DMS79 (cell line): Measurements from ENCODE around the gene LZTS3.
"Not testable (repeated sequence)": the region's sequence is repeated elsewhere in the genome, so short reads cannot be mapped to it uniquely, and the experiment has no call there.

Experiments used
- DNase-seq: peaks from one replicate; lab custom pipeline; 2025; lab: John Stamatoyannopoulos, UW

Gene LZTS3

GRCh38 chr20:3167738-3168078, 5.6 kb downstream of the LZTS3 start:
- no peak for DNase-seq

DNA sequence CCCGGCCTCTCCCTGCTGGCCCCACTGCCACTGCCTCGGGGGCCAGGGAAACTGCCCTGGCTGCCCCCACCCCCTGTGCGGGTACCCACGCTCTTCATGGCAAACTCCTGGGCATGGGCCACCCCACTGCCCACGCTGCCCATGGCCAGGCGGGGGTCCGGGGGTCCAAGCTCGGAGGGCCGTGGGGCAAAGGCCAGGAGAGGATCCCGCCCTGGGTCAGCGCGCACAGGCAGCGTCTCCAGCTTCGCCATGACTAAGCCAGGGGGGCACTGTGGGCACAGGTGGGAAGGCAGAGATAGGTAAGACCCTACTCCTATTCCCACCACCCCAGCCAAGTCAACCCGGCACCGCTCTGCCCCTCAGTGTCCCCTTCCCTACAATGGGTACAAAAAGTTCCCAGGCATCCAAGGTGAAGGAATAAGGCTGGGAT, 6.4 kb downstream of the LZTS3 start:
- no peak for DNase-seq

DNA sequence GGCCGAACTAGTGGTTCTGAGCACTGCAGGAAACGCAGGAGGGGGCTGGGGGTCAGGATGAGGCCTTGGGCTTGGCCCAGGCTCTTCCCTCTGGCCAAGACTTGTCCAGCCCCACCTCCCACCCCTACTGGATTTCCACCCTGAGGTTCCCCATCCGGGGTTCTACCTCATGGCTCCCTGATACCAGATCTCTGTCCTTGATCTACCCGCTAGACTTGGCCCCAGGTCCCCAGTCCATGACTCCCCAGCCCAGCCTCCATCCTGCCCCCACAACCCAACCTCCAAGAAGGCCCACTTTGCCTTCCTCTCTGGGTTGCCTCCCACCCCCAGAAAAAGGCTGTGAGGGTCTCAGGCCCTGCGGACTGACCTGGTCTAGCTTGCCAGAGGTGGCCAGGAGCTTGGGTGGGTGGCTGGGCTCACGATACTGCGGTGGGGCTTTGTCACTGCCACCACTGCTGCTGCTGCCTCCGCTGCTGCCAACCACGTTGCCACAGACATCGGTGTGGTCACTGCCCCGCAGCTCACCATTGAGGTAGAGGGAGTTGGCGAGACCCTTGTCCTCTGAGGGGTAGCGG, 6.9 kb downstream of the LZTS3 start:
- no peak for DNase-seq

DNA sequence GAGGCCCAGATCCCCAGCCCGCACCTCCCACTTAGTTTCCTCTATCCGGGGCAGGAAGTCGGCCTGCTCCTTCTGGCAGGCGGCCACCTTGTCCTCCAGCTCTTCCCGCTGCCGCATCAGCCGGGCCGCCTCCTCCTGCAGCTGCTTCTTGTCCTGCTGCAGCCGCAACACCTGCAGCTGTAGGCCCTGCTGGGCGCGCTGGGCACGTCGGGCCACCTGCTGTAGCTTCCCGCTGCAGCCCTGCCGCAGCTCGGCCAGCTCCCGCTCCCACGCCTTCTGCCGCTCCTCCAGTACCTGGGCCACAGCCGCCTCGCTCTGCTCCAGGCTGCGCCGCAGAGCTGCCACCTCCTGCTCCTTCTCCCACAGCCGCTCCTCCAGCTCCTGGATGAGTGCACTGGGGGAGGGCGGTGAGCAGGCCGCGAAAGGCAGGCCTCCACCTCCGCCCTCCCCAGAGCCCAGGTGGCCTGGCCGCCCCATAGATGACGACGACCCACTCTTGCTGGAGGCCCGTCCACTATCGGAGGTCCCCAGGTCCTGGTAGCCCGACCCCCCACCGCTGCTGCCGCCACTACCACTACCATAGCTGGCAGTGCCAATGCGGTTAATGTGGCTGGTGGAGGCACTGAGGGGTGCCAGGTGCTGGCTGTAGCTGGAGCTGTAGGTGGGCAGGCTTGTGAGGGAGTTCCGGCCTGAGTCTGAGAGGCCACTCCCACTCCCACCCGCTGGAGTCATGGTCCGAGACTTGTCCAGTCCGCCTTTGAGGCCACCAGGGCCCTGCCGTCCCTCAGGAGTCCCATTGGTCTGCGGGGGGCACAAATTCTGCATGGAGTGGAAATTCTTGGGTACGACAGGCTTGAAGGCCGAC, 7.6 kb downstream of the LZTS3 start:
- peak; percentile 76 for DNase-seq

GRCh38 chr20:3164763-3165410, 8.5 kb downstream of the LZTS3 start:
- DNase-seq = peak; percentile 29

GRCh38 chr20:3164043-3164762, 9.1 kb downstream of the LZTS3 start:
- DNase-seq = no peak

- DNase-seq = peak; percentile 50
Observed at GRCh38 chr20:3163099-3164042, 10.0 kb downstream of the LZTS3 start.

GRCh38 chr20:3162080-3162611, 11.2 kb downstream of the LZTS3 start:
- peak; percentile 90 for DNase-seq

GRCh38 chr20:3161316-3162079, 11.9 kb downstream of the LZTS3 start:
- DNase-seq = no peak

GRCh38 chr20:3160418-3160817, 12.9 kb downstream of the LZTS3 start:
- DNase-seq = no peak

GRCh38 chr20:3158968-3159431, 14.3 kb downstream of the LZTS3 start:
- no peak for DNase-seq

- DNase-seq = no peak
Observed at GRCh38 chr20:3157817-3158216, 15.5 kb downstream of the LZTS3 start.

- DNase-seq = no peak
Observed at GRCh38 chr20:3156811-3157619, 16.3 kb downstream of the LZTS3 start.

- not testable (repeated sequence) for DNase-seq
Observed at GRCh38 chr20:3152057-3152644, 21.2 kb downstream of the LZTS3 start.

GRCh38 chr20:3150908-3151307, 22.4 kb downstream of the LZTS3 start:
- DNase-seq = no peak

GRCh38 chr20:3146732-3147341, 26.5 kb downstream of the LZTS3 start:
- DNase-seq = no peak

DNA sequence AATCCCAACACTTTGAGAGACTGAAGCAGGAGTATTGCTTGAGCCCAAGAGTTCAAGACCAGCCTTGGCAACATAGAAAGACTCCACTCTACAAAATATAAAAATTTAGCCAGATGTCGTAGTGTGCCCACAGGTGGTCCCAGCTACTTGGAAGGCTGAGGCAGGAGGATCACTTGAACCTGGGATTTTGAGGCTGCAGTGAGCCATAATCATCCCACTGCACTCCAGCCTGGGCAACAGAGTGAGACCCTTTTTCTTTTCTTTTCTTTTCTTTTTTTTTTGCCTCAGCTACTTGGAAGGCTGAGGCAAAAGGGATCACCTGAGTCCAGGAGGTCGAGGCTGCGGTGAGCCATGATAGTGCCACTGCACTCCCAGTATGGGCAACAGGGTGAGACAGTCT, 31.6 kb downstream of the LZTS3 start:
- DNase-seq = no peak

- DNase-seq = no peak
Observed at GRCh38 chr20:3137492-3137891, 35.9 kb downstream of the LZTS3 start.
